A549 (cell line): ENCODE measurements around the gene BRI3.

ENCODE experiments used
- ESRRA ChIP-seq: fragments of 150-350 bp; IDR thresholded peaks from 2 replicates; pipeline ENCODE4 v1.6.1; 2014; ENCODE audit warnings: mild to moderate bottlenecking, low read length, borderline replicate concordance
- HDAC2 ChIP-seq: fragments of 200-600 bp; sonication (generic); IDR thresholded peaks from 2 replicates; pipeline ENCODE4 v1.6.1; 2016
- KDM1A ChIP-seq: fragments of 200-600 bp; sonication (generic); IDR thresholded peaks from 2 replicates; pipeline ENCODE4 v1.6.1; 2016; ENCODE audit warnings: low read depth, mild to moderate bottlenecking
- POLR2A ChIP-seq: IDR thresholded peaks from 2 replicates; pipeline ENCODE4 v1.6.1; 2012; ENCODE audit warnings: mild to moderate bottlenecking, low read length
- TF ChIP-seq, protein P1 (sequence below): fragments of >200 bp; sonication (Bioruptor Twin); formaldehyde crosslinking; IDR thresholded peaks from 3 replicates; pipeline ENCODE4 v1.5.1; 2016

DNA sequence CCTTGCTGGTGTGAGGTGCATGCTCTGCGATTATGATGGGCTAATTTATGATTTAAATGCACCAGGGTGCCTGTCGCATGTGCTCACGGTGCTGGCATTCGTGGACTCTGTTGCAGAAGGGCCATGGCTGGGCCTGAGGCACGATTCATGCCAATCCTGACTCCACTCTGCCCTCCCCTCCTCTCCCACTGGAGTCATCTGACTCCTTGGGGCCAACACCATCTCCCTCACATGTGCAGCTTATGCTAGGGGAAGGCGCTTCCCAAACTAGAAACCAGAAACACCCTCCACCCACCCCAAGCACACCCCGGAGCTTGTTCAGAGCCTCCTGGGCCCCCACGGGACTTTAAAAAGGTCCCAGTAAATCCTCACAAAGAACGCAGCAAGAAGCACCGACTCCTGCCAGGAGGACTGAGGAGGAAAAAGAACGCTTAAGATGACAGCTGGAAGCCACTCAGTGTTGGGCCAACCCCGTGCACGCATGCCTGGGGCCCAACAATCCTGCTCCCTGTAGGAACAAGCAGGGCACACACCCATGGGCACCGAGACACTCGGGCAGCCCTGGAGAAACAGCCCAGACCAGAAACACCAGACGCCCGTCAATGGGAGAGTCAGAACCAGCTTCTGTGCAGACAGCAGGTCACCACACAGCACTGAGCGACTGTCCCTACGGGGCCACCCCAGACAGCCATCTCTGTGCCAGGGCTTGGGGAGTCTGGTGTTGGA is 14.1 kb downstream of the BRI3 start:
- TF ChIP-seq, protein P1, sequence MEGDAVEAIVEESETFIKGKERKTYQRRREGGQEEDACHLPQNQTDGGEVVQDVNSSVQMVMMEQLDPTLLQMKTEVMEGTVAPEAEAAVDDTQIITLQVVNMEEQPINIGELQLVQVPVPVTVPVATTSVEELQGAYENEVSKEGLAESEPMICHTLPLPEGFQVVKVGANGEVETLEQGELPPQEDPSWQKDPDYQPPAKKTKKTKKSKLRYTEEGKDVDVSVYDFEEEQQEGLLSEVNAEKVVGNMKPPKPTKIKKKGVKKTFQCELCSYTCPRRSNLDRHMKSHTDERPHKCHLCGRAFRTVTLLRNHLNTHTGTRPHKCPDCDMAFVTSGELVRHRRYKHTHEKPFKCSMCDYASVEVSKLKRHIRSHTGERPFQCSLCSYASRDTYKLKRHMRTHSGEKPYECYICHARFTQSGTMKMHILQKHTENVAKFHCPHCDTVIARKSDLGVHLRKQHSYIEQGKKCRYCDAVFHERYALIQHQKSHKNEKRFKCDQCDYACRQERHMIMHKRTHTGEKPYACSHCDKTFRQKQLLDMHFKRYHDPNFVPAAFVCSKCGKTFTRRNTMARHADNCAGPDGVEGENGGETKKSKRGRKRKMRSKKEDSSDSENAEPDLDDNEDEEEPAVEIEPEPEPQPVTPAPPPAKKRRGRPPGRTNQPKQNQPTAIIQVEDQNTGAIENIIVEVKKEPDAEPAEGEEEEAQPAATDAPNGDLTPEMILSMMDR = no peak
- TF ChIP-seq KDM1A (no peak), ESRRA (no peak), POLR2A (no peak), HDAC2 (no peak)
